Neural crest cell (in vitro differentiated cells): ENCODE measurements around the gene ZNF521. TPM values are rescaled to one million over a fixed set of nuclear protein-coding genes. Genes with fewer than 3 reads are reported as not detected.

Experiments
- DNase-seq: peaks from one replicate; pipeline ENCODE4 v3.0.0; 2021; ENCODE audit warnings: low read depth, mixed read lengths, low spot score
- H3K27ac Mint-ChIP-seq: one replicate; pipeline ENCODE4 v1.8.0; 2021; ENCODE audit warnings: mild to moderate bottlenecking, mixed read lengths; ENCODE audit not compliant: unreplicated experiment
- H3K27me3 Mint-ChIP-seq: 2 replicates; pipeline ENCODE4 v1.8.0; 2021; ENCODE audit warnings: low read depth, mild to moderate bottlenecking, mixed read lengths
- H3K36me3 Mint-ChIP-seq: 2 replicates; pipeline ENCODE4 v1.8.0; 2021; ENCODE audit warnings: low read depth, mild to moderate bottlenecking, mixed read lengths
- H3K4me1 Mint-ChIP-seq: 2 replicates; pipeline ENCODE4 v1.8.0; 2021; ENCODE audit warnings: mixed read lengths
- H3K4me3 Mint-ChIP-seq: one replicate; pipeline ENCODE4 v1.8.0; 2021; ENCODE audit warnings: mild to moderate bottlenecking, mixed read lengths
- H3K9me3 Mint-ChIP-seq: 2 replicates; pipeline ENCODE4 v1.8.0; 2021; ENCODE audit warnings: mixed read lengths
- total RNA-seq: library from RNA; stranded (reverse); gene quantifications from 2 replicates; pipeline ENCODE4 v1.2.1, GENCODE V29; 2021
- TF ChIP-seq, protein P1 (sequence below): fragments of 200-600 bp; sonication (generic); conservative IDR thresholded peaks from 2 replicates; pipeline ENCODE4 v1.5.0; 2021; ENCODE audit warnings: antibody characterized with exemption, mild to moderate bottlenecking

The ZNF521 gene
- total RNA-seq, 1 donor from 2014 or later = 86.1 TPM

DNA sequence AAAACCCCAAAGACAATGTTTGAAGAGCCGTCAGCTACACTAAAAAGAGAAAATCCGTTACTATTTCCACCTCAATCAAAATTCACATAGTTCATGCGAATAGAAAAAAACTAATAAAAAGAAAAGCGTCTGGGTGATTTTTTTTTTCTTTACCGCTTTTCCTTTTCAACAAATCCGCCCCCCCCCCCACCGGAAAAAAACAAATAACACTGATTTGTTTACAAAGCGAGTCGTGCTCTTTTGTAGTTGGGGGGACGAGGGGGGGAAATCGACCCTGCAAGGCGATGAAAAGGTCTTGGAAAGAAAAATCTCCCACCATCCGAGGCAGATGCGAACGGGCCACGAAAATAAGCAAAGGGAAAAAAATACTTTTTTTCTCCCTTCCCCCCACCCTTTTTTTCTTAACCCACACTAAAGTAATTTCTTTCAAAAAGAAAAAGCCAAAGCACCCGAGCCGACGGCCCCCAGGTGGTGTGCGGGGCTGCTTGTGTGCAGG, 638 bp downstream of the ZNF521 start:
- peak overlapping the region; percentile 98 for H3K27ac Mint-ChIP-seq
- peaks cover 40% of the 10 kb centered on the region for H3K27me3 Mint-ChIP-seq
- DNase-seq = no peak

DNA sequence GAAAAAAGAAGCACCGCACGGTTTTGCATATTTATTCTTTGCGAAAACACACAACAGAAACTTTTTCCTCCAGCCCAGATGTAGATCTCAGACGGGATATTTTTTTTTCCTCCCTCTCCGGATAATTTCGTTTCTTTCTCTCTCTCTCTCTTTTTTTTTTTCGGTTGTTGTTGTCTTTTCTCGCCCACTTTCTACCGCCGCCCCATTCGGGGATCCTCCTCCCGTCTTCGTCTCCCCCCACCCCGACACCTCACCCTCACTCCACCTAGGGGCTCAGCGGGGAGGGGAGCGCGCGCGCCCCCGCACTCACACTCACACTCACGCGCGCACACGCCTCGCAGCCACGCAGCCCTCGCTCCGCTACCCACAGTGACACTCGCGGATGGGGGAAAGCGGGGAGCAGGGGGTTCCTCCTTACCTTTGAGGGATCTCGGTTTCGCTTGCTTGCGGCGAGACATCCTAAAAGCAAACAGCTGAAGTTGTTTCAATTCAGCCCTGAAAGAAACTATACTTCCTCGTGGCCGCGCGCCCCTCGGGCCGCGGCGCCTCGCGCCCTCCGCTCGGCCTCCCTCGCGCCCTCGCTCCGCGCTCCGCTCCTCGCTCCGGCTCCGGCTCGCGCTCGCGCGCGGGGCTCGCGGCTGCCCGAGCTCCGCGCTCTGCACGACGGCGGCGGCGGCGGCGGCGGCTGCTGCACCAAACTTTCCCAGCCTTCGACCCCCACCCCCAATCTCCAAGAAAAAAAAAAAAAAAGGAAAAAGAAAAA, 1.3 kb downstream of the ZNF521 start:
- Mint-ChIP-seq H3K27me3 (peaks cover 37% of the 10 kb centered on the region), H3K4me1 (peaks cover 42% of the 10 kb centered on the region)

More for the DNA sequence above, 638 bp downstream of the ZNF521 start:
- Mint-ChIP-seq H3K9me3 (no peaks in the 10 kb centered on the region), H3K4me1 (peaks cover 35% of the 10 kb centered on the region), H3K36me3 (no peaks in the 10 kb centered on the region), H3K4me3 (peak overlapping the region; percentile 99)
- TF ChIP-seq, protein P1, sequence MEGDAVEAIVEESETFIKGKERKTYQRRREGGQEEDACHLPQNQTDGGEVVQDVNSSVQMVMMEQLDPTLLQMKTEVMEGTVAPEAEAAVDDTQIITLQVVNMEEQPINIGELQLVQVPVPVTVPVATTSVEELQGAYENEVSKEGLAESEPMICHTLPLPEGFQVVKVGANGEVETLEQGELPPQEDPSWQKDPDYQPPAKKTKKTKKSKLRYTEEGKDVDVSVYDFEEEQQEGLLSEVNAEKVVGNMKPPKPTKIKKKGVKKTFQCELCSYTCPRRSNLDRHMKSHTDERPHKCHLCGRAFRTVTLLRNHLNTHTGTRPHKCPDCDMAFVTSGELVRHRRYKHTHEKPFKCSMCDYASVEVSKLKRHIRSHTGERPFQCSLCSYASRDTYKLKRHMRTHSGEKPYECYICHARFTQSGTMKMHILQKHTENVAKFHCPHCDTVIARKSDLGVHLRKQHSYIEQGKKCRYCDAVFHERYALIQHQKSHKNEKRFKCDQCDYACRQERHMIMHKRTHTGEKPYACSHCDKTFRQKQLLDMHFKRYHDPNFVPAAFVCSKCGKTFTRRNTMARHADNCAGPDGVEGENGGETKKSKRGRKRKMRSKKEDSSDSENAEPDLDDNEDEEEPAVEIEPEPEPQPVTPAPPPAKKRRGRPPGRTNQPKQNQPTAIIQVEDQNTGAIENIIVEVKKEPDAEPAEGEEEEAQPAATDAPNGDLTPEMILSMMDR = no peak

DNA sequence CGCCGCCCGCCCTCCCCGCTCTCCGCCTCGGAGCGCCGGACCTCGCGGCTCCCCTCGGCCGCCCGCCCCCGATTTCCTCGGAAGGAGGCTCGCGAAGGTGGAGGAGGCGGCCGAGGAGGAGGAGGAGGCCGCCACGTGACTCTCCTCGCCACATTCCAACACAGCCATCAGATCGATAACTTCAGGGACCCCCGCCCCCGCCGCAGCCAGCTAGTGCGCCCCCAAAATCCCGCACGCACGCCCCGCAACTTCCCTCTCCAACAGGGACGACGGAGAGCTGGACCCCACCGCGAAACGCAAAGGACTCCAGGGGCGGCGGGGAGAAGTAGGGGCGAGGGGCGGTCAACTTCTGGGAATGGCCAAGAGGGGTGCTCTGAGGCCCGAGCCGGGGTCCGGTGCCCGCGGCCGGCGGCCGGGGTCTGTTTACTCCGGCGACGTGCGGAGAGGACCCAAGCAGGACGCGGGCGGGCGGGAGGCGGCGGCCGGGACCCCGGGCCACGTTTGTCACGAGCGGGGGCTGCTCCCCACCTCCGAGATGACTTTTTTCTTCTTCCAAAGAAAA, 2.0 kb downstream of the ZNF521 start:
- no peaks in the 10 kb centered on the region for H3K36me3 Mint-ChIP-seq
- peaks cover 30% of the 10 kb centered on the region for H3K27me3 Mint-ChIP-seq
- H3K4me3 Mint-ChIP-seq = peak overlapping the region; percentile 99
- peak; percentile 50 for DNase-seq
- peaks cover 48% of the 10 kb centered on the region for H3K4me1 Mint-ChIP-seq
- TF ChIP-seq, protein P1 = no peak
- H3K9me3 Mint-ChIP-seq = no peaks in the 10 kb centered on the region
- H3K27ac Mint-ChIP-seq = peak overlapping the region; percentile 99

More for the DNA sequence above, 1.3 kb downstream of the ZNF521 start:
- H3K27ac Mint-ChIP-seq = peak overlapping the region; percentile 99
- peak; percentile 40 for DNase-seq
- H3K36me3 Mint-ChIP-seq = no peaks in the 10 kb centered on the region
- TF ChIP-seq, protein P1 = no peak
- H3K4me3 Mint-ChIP-seq = peak overlapping the region; percentile 99
- no peaks in the 10 kb centered on the region for H3K9me3 Mint-ChIP-seq

DNA sequence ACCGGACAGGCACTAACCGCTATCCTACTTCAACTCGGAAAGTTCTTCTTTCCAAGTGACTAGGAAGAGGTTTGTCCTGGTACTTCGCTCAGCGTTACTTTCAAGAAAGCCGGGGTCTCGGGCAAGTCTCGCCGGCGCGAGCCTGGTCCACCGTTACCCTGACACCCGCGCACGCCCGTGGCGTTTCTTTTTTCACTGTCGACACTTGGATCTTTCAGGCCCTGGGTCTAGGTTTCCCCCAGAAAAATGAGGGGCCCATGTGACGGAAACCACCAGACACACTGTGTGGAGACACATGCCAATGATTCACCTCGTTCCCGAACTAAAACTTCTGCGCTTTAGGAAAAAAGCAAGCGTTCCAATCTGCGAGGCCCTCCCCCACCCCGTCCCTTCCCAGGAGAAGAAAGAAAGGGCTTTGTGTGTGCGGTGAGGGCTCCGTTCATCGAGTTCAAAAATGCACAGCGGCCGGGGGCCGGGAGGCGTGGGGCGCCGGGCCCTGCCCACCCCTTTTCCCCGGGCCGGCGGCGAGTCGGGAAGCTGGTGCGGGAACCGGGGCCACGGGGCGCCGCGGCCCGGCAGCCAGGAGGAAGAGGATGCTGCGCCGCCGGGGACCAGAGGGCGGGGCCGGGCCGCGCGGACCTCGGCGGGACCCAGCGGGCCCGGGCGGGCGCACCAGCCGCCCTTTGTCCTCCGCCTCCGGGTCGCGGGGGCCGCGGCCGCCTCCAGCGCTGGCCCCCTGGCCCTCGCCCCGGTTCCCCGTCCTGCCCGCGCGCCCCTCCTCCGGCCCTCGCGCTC, 2.6 kb downstream of the ZNF521 start:
- peak overlapping the region; percentile 98 for H3K4me3 Mint-ChIP-seq
- peaks cover 55% of the 10 kb centered on the region for H3K4me1 Mint-ChIP-seq
- DNase-seq = peak; percentile 57
- H3K27ac Mint-ChIP-seq = peak overlapping the region; percentile 98
- no peaks in the 10 kb centered on the region for H3K9me3 Mint-ChIP-seq
- H3K36me3 Mint-ChIP-seq = no peaks in the 10 kb centered on the region
- peaks cover 24% of the 10 kb centered on the region for H3K27me3 Mint-ChIP-seq
- TF ChIP-seq, protein P1 = no peak

DNA sequence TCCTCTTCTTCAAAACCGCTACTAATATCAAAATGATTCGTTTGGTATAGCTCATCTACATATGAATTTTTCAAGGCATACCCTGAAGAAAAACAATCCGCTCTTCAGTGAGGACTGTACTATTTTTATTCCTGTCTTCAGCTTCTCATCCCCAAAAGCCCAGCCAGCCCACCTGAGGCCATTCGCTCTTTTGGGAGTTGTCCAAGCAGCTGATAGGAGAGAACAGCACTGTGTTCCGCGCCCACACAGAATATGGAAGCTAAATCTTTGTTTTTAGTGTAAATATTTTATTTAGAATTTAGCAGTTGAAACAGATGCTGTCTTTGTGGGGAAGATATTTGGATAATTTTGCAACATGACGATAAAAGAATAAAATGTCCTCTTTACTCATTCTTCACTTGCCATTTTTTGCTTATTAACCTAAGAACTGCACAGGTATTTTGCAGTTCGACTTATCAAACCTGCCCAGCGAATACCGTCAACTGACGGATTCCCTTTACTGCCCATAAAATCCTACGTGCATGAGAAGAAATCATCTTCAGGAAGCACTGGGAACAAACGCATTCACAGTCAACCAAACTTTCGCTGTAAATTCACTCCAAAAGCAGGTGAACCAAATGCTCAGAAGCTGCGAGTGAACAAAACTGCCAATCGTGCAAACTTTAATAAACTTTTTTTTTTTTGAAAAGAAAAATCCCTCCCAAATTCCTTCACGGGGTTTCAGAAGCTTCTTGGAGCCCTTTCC, 3.4 kb downstream of the ZNF521 start:
- Mint-ChIP-seq H3K4me3 (peak overlapping the region; percentile 98), H3K4me1 (peaks cover 57% of the 10 kb centered on the region), H3K36me3 (no peaks in the 10 kb centered on the region), H3K27ac (peak overlapping the region; percentile 98), H3K27me3 (peaks cover 16% of the 10 kb centered on the region), H3K9me3 (no peaks in the 10 kb centered on the region)
- no peak for DNase-seq
- TF ChIP-seq, protein P1 = no peak
